WI38 (cell line): ENCODE data around the gene ZNF711.

Source experiments
- H3K4me3 ChIP-seq: 2 replicates; pipeline ENCODE4 v1.5.1; 2011; ENCODE audit warnings: low read depth, mild to moderate bottlenecking, control low read depth, low read length
- CTCF ChIP-seq: IDR thresholded peaks from 2 replicates; pipeline ENCODE4 v1.5.1; 2012; ENCODE audit warnings: low read depth, mild to moderate bottlenecking, control low read depth, low read length

Gene ZNF711

GRCh38 chrX:85243761-85244449 is at the start of gene ZNF711, which contains the start of gene SATL1:
Gene ZNF711, plus strand, starts transcription at chrX:85243991. Its CDS starts 3,582 bp downstream, at chrX:85247573.
Gene SATL1, minus strand, starts transcription at chrX:85243779. Its CDS starts 134,811 bp downstream, at chrX:85108968.
- H3K4me3 ChIP-seq: peak within 1 kb of the TSS; percentile 72
- no peak for TF ChIP-seq CTCF

DNA sequence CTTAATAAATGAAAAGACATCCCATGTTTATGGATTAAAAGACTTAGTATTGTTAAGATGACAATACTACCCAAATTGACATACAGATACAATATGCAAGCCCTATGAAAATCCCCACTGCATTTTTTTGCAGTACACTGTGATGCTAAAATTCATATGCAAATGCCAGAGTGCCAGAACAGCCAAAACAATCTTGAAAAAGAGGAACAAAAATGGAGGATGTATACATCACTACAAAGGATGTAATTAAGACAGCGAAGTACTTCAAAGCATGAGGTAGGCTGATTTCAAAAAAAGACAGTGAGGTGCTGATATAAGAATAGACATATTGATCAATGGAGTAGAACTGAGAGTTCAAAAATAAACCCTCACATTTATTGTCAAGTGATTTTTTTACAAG is 47.5 kb upstream of the ZNF711 start:
- no peak overlapping the region for H3K4me3 ChIP-seq
- no peak for TF ChIP-seq CTCF

DNA sequence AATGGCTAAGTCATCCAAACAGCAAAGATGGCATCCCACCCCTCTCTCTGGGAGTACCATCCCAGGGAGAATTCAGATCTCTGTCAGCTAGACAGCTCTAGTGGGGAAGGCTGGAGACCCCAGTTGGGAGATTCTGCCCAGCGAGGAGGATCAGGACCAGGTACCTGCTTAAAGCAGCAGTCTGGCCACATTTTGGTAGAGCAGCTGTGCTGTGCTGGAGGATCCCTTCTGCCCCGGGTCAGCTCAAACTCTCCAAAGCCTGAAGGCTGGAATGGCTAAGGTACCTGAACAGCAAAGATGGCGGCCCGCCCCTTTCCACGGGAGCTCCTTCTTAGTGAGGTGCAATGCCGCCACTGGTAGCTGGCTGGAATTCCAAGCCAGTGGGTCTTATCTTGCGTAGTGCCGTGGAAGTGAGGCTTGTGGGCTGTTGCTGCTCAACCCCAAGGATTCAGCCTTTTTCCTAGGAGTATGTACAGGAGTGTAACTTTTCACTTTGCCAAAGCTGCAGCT is 40.3 kb upstream of the ZNF711 start:
- no peak for TF ChIP-seq CTCF
- H3K4me3 ChIP-seq: no peak overlapping the region

DNA sequence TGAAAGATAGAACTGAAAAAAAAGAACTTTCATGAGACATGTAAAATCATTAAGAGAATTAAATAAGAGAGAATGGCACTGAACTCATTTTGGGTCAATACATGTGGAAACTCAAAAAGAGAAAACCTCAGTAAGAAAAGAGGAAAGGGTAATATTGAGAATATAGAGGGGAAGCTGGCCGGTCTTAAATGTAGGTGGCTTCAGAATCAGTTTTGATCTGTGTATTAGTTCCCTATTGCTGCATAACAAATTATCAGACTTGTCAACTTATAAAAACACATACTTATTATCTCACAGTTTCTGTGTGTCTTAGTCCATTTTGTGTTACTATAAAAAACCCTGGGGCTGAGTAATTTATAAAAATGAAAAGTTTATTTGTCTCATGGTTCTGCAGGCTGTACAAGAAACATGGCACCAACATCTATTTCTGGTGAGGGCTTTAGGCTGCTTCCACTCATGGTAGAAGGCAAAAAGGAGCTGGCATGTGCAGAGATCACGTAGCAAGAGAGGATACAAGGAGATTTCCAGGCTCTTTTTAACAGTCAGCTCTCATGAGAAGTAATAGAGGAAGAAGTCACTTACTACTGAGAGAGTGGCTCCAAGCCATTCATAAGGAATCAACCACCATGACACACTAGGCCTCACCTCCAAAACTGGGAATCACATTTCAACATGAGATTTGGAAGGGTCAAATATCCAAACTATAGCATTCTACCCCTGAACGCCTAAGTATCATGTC is 29.8 kb upstream of the ZNF711 start:
- no peak for TF ChIP-seq CTCF

DNA sequence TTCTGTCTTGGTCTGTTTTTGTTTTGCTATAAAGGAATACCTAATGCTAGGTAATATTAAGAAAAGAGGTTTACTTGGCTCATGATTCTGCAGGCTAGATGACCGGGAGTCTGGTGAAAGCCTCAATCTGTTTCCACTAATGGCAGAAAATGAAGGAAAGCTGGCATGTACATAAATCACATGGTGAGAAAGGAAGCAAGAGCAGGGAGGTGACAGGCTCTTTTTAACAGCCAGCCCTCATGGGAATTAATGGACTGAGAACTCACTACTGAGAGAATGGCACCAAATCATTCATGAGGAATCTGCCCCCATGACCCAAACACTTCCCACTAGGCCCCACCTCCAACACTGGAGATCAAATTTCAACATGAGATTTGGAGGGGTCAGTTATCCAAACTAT is 27.8 kb upstream of the ZNF711 start:
- no peak overlapping the region for H3K4me3 ChIP-seq
- no peak for TF ChIP-seq CTCF

More for the DNA sequence above, 29.8 kb upstream of the ZNF711 start:
- H3K4me3 ChIP-seq: no peak overlapping the region

GRCh38 chrX:85221361-85221760 is 22.4 kb upstream of the ZNF711 start:
- TF ChIP-seq CTCF: no peak

GRCh38 chrX:85223359-85223758 is 20.4 kb upstream of the ZNF711 start:
- H3K4me3 ChIP-seq: no peak overlapping the region
- no peak for TF ChIP-seq CTCF

More at GRCh38 chrX:85221361-85221760, 22.4 kb upstream of the ZNF711 start:
- no peak overlapping the region for H3K4me3 ChIP-seq
